DMS 273 (cell line): ENCODE results near the gene WSCD2.

Experiments
- DNase-seq: peaks from one replicate; lab custom pipeline; 2025; ENCODE audit not compliant: unreplicated experiment; lab: John Stamatoyannopoulos, UW

WSCD2 gene

DNA sequence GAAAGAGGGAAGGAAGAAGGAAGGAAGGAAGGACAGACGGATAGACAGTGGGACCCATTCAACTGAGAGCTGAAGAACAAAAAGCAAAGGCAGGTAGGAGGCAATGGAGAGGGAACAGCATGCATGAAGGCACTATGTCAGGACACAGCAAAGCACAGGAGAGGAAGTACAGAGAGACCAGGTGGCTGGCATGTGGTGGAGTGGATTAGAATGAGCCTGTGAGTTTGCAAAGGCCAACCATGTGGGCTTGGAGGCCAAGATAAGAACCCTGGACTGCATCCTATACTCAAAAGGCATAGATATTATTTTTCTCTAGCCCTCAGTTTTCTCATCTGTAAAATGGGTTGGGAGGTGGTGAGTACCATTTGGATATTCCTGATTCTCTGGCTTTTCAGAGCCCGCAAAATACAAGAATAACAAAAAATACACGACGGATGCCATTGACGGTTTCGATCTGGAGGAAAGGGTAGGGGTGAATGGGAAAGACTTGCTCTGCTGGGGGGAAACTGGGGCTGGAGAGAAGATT lies 102.9 kb downstream of the WSCD2 start:
- DNase-seq, result no peak

DNA sequence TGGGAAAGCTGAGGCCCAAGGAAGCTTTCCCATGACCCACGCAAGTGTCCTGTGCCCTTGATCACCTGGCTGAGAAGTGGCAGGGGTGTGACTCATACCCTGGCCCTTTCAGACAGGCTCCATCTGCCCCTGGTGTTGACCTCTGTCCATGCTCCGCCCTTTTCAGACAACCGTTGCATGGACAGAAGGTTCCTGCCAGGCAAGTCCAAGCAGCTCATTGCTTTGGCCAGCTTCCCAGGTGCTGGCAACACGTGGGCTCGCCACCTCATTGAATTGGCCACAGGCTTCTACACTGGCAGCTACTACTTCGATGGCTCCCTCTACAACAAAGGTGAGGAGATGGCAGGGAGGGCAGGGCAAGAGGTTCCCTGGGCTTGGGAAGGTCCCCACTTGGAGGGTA lies 103.5 kb downstream of the WSCD2 start:
- DNase-seq, result peak; percentile 60

DNA sequence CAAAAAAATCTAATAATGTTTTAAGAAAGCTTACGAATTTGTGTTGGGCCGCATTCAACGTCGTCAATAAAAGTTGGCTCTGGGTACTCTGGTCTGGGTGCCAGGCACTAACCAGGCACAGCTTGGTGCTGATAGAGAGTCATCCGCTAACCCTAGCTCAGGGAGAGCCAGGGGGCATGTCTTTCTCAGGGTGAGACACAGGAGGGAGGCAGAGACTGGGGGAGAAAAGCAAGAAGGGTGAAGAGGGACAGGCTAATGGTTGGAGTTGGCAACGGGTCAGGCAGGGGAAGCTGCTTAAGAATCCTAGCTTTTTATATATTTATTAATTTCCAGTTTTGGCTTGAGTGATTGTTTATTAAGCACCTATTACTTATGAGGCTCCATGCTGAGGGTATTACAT lies 105.1 kb downstream of the WSCD2 start:
- peak; percentile 6 for DNase-seq

DNA sequence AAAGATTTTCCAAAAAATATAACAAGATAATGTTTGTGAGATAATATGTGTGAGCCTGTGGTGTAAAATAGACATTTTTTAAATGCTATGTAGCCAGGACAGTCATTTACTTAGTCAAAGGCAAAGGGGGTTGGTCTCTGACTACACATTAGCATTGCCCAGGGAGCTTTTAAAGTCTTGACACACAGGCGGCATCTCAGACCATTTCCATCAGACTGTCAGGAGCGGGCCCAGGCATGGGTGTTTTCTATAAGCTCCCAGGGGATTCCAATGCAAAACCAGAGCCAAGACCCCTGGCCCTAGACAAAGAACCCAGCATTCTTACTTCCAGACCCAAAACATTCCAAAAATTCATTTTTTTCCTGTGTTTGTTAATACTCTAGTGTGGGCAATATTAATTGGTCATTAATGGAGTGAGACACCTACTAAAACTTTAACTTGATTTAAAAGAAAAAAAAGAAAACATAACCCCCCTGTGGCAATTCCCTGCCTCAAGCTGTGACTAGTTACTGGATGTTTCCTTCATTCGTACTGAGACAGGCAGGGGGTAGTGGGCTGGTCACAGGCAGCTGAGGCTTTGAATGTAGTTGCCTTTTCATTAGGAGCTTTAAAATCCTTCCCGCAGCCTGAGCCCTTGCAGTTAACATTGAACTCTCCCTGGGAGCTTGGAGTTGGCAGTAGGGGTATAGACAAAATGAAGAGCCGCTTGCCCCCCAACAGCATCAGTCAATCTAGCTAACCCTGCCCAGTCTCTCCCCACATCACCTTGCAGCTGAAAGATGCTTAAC lies 106.3 kb downstream of the WSCD2 start:
- no peak for DNase-seq

DNA sequence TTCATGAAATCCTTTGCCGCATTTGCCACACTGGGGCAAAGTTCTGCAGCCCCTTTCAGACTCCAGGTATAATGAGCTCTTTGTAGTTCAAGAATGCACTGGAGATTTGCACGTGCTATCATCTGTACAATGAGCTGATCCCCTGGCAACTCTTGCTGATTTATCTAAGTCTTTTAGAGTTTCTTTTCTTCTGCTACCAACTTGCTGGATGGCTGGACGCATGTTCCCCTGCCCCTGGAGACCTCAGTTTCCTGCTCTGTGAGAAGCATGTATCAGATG lies 106.8 kb downstream of the WSCD2 start:
- DNase-seq, result no peak

DNA sequence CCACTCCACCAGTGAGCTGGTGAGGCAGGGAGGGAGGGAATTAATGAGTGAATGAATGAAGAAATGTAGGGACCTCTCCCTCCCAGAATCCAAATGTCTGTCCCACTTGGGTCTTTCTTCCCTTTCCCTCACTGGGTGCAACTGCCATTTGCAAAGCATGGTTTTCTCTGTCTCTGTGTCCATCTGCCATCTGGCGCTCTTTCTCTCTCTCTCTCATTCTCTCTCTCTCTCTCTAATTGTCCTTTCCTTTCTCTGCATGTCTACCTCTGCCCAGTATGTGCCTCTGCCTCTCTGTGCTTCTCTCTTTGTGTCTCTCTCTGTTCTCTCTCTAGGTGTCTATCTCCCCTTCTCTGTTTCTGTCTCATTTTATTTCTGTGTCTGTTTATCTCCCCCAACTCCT lies 107.3 kb downstream of the WSCD2 start:
- no peak for DNase-seq

DNA sequence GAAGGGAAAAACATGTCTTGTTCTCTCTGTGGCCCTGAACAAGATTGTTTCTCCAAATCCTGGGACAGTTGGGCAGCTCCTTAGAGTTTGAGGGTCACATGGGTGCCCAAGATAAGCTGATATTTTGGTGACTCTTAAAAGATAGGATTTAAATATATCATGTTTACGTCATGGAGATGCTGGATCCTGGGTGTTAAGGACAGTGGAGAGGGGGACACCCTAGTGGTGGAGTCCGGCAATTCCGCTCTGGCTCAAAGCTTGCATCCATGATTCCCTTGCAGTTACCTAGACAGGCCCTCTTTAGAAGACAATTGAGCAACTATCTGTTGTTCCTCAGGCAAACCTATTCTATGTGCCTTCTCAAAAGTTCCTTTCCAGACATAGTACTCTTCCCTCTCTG lies 108.2 kb downstream of the WSCD2 start:
- DNase-seq, result peak; percentile 31

DNA sequence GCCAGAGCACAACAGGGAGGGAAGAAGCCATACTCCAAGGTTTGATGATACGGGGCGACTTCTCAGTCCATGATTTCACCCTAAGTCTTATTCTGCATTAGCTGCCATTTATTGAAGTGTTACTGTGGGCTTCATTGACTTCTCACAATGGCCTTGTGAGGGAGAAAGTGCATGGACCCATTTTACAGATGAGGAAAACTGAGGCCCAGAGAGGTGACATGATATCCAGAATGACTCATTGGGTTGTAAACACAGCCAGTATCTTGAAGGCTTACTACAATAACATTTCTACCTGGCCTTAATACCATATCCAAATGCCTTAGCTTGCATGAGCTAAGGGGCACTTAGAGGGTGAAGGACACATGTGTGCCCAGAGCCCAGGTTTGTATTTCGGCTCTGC lies 109.4 kb downstream of the WSCD2 start:
- DNase-seq, result no peak

DNA sequence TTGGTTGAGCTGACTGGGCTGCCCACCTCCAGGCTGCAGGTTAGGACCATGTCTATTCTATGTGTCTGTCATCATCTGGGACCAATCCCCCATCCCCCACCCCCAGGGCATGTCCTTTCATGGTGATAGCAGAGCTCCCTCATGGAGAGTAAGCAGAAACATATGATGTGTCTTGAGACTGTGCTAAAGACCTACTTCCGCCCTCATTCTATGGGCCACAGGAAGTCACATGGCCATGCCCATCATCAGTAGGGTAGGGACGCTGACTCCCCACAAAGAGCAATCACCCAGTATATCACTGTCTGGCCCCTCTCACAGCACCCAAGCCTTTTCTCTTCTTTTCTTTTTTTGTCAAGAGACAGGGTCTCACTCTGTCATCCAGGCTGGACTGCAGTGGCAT lies 110.3 kb downstream of the WSCD2 start:
- DNase-seq, result no peak

DNA sequence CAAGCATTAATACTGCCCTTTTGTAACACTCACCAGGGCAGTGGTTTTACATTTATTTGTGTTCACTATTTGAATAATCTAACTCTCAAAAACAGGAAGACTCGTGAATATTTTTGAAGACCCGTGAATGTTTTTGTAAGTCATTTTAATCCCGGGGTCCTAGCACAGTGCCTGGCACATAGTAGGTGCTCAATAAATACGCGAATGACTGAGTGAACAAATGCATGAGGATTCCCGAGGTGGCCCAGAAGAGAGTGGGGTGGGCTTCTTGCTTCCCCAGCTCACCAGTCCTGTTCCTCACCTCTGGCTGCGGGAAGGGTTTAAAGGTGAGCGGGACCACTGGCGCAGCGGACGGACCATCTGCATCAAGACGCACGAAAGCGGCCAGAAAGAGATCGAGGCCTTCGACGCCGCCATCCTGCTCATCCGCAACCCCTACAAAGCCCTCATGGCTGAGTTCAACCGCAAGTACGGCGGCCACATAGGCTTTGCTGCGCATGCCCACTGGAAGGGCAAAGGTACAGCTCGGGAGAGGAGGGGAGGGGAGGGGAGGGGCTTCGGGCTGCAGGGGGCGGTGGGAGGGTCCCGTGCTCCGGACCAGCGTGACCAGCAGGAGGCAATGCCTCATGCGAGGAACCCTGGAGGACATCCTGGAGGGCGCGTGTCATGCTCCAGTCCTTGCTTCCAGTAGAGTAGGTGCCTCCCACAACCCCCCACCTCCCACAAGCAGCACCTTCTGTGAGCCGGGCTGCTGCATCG lies 111.1 kb downstream of the WSCD2 start:
- no peak for DNase-seq

DNA sequence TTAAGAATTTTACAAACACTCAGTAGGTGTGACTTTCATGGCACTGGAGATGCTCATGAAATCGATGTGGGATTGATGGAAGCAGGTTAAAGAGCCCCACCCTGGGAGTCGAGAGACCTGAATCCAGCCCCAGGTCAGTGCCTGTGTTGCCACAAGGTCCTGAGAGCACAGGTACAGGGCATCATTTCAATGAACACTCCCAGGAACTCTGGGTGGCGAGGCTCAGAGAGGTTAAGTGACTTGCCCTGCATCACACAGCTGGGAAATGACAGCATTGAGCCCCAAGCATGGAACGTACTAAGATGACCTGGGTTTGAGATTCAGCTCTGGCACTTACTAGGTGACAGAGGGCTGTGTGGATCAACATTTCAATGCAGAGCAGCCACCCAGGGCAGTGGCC lies 111.8 kb downstream of the WSCD2 start:
- no peak for DNase-seq

DNA sequence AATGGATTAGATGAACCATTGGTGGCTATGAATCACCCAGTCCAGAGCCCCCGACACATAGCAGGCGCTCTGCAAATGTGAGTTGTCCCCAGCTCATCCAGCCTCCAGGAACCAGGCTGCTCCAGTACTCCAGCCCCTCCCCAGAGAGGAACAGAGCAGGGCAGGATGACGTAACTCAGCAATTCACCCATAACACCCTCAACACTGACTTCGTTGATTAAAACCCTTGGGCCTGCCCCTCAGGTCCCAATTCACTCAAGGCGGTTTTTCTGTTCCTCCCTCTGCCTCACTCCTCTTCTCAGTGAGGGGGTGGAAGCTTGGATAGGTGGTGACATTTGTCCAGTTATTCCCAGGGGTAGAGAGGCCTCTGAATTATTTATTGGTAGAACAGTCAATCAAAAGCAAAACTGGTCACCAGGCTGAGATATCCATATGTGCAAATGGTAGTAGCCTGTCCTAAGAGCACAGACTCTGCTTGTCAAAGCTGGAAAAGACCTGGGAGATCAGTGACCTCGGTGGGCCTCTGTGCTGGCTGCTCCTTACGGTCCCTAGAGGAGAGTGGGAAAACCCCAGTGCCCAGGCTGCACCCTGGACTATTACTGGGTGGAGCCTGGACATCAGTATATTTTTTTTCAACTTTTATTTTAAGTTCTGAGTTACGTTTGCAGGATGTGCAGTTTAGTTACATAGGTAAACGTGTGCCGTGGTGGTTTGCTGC lies 113.1 kb downstream of the WSCD2 start:
- DNase-seq, result no peak

DNA sequence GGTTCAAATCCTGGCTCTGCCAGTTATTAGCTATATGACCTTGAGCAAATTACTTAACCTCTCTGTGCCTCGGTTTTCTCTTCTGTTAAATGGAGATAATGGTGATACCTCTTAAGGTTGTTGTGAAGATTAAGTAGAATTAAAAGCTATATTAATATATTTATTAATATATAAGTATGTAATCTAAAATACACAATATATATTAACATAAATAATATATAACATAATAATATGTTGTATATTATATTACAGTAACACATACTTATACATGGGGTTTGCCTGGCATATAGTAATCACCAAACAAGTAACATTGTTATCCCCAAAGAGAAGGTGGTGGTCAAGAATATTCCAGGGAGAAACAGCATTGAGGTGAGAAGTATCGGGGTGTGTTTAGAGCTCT lies 118.0 kb downstream of the WSCD2 start:
- no peak for DNase-seq

DNA sequence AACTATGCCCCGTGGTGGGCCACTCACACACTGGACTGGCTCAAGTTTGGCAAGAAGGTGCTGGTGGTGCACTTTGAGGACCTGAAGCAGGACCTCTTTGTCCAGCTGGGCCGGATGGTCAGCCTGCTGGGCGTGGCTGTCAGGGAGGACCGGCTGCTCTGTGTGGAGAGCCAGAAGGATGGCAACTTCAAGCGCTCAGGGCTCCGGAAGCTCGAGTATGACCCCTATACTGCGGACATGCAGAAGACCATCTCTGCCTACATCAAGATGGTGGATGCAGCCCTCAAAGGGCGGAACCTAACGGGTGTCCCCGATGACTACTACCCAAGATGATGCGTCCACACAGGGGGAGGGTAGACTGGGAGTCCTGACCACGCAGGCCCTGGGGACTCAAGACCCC lies 118.9 kb downstream of the WSCD2 start:
- DNase-seq, result no peak

DNA sequence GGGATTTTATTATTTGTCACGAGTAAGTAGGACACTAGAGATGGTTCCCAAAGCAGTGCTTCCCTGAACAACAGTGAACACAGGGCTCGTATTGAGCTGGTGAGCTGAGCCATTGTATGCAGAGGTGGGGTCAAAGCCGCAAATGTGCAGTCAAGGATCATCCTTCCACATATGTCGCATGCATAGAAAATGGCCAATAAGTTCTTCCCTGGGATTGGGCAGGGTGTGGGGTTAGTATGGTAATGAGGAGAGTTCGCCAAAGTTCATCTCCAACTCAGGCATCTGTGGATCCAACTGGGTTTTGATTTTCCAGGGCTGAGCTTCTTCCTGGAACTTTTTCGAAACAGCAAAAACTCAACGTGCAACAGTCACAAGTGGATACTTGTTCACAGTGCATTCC lies 123.4 kb downstream of the WSCD2 start:
- DNase-seq, result no peak

DNA sequence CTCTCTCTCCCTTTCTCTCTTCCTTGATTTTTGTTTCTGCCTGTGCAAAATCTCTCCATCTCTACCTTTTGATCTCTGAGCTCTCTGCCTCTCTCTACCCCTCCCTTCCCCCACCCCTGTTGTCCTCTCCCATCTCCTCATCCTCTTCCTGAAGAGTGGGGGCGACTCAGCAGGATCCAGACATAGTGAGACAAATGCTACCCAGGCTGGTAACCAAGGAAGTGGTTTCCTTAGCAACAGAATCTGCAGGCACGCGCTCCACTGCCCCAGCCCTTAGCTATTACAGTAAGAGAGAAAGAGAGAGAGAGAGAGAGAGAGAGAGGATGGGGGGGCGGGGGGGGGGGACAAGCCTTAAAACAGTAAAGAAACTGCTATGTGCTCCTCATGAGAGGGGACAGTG lies 124.5 kb downstream of the WSCD2 start:
- peak; percentile 17 for DNase-seq

DNA sequence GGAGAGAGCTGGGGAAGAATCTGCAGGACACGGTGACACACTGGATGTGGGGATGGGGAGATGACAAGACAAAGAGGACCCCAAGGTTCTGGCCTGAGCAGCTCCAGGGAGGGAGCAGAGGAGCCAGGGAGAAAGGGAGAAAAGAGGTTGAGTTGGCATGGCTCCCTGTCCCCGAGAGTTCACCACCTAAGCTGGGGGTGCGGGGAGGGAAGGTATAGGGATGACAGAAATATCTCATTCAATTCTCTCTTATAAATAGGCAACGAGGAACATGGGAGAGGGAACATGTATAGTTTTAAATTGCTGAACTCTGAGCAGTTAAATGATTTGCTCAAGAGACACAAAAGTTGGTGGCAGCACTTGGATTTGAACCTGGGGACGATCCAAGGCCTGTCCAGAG lies 124.9 kb downstream of the WSCD2 start:
- DNase-seq, result no peak

DNA sequence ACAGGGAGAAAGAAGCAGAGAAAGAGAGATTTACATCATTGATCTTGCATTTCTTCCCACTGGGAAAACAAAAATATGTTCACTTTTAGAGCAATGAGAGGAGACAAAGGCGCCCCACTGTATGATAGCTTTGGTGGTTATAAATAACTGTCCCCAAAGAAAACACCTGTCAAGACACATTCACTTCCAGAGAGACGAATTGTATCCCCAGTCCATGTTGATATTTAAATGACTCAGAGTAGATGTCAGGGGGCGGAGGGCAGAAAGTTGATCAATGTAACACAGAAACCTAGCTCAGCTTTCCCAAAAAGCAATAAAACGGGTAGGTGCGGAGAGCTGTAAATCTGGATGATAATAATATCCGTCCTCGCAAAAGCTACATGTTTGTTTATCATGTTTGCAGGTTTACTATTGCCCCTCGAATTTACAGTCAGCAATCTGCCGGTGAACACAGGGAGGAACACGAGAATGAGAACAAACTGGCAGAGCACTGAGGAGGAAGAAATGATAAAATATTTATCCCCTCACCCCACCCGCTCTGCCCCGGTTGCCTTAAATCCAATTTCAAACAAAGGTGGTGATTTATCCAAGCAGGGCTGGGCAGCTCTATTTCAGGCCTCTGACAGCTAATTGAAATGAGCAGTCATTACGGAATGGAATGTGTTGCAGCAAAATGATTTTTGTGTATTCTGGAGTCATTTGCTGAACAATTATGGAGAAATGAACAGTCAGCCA lies 125.6 kb downstream of the WSCD2 start:
- no peak for DNase-seq

DNA sequence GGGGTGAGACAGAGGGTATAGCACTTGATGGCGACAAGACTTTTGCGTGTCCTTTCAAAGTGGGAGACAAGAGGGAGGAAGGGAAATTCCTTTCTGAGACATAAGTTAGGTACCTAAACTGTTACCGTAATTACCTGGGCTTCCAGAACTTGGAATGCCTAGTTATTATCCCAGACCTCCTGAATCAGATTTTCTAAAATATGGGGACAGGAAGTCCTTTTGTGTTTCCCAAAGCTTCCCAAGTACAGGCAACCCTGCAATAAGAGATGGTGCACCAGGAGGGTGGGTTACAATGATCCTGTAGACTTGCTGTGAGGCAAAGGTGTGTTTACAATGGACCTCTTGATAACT lies 126.1 kb downstream of the WSCD2 start:
- no peak for DNase-seq

DNA sequence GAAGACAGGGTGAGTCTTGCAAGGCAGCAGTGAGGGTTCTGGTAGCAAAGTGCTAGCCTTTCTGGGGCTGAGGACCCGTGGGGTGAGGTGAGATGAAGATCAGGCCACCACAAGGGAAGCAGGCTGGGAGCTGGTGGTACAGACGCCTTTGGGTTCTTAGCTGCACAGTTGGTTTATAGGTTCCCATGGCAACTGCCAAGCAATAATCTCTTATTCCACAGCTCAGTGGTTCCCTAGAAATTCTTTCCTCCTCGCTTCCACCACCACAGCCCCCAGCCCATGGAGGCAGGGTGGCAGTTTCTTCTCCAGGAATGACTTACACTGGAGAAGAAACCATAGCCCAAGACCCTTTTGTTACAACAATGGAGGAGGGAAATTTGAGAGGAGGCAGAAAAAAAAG lies 127.9 kb downstream of the WSCD2 start:
- DNase-seq, result peak; percentile 3

DNA sequence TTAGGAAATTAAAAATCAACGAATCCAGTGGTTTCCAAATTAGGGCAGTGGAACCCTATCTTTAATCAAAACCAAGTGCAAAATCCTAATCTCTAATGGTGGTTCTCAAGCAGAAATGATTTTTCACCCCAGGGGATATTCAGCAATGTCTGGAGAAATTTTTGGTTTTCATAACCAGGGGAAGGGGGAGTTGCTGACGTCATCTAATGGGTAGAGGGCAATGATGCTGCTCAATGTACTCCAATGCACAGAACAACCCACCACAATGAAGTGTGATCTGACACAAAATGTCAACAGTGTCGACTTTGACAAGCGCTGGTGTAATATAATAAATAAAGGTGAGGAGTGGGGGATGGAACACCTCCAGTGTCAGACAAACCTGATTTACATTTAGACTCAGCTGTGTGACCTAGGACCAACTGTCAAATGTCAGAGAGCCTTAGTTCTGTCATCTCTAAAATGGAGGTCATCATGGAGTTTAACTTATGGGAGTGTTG lies 128.6 kb downstream of the WSCD2 start:
- no peak for DNase-seq
